Measurements from ENCODE around the gene SARM1. TPM values are rescaled to one million over a fixed set of nuclear protein-coding genes. Genes with fewer than 3 reads are reported as not detected.

SARM1 gene
- total and polyA plus RNA-seq, 2 of the 8 experiments (the other 6 are each of a cell fraction or from before 2014, with no cell fraction given) = 5.8 to 9.2 TPM

- TF ChIP-seq SP1 (IDR thresholded peaks at IDR 0.05; ENCODE audit: low read depth, low read length) = no peak
- no peak for TF ChIP-seq ATF3 (IDR thresholded peaks at IDR 0.05; ENCODE audit: insufficient read depth, low read depth, low read length)
These were observed 1.8 kb upstream of the SARM1 start (continued) for GRCh38 chr17:28369684-28370034.

Data from H1 (cell line).